Keratinocyte (primary cell): ENCODE results near the gene PCCA.

ENCODE experiments used
- EZH2 ChIP-seq: IDR thresholded peaks from one replicate; pipeline ENCODE4 v1.6.1; 2012; ENCODE audit warnings: inconsistent platforms, mild to moderate bottlenecking, low read length, moderate library complexity
- TF ChIP-seq, protein P1 (sequence below), 3 experiments: IDR thresholded peaks in 1 of 3; conservative IDR thresholded peaks in 1 of 3; optimal IDR thresholded peaks in 1 of 3; 2 replicates in 2 of 3; 3 replicates in 1 of 3; pipeline versions ENCODE3 to v1.5.1; 2011; ENCODE audit warnings: low read length in 3 of 3, mild to moderate bottlenecking in 3 of 3, moderate library complexity in 2 of 3, control low read depth in 1 of 3, inconsistent platforms in 1 of 3; ENCODE audit not compliant: insufficient read depth in 2 of 3; ENCODE audit errors: extremely low read depth in 1 of 3

- TF ChIP-seq, protein P1, sequence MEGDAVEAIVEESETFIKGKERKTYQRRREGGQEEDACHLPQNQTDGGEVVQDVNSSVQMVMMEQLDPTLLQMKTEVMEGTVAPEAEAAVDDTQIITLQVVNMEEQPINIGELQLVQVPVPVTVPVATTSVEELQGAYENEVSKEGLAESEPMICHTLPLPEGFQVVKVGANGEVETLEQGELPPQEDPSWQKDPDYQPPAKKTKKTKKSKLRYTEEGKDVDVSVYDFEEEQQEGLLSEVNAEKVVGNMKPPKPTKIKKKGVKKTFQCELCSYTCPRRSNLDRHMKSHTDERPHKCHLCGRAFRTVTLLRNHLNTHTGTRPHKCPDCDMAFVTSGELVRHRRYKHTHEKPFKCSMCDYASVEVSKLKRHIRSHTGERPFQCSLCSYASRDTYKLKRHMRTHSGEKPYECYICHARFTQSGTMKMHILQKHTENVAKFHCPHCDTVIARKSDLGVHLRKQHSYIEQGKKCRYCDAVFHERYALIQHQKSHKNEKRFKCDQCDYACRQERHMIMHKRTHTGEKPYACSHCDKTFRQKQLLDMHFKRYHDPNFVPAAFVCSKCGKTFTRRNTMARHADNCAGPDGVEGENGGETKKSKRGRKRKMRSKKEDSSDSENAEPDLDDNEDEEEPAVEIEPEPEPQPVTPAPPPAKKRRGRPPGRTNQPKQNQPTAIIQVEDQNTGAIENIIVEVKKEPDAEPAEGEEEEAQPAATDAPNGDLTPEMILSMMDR (optimal IDR thresholded peaks at IDR 0.05 in 1 of 3, IDR thresholded peaks at IDR 0.05 in 1 of 3, conservative IDR thresholded peaks at IDR 0.05 in 1 of 3; ENCODE audit: extremely low read depth in 1 of 3, insufficient read depth in 2 of 3, low read length in 3 of 3), result no peak
- TF ChIP-seq EZH2, result no peak
Observed at GRCh38 chr13:100519626-100520025, 430.7 kb downstream of the PCCA start.
